ENCODE measurements around the gene DYNC1I2. TPM values are rescaled to one million over a fixed set of nuclear protein-coding genes. Genes with fewer than 3 reads are reported as not detected.

The DYNC1I2 gene
- total RNA-seq, 1 experiment from 2014 or later, result 72.8 TPM

DNA sequence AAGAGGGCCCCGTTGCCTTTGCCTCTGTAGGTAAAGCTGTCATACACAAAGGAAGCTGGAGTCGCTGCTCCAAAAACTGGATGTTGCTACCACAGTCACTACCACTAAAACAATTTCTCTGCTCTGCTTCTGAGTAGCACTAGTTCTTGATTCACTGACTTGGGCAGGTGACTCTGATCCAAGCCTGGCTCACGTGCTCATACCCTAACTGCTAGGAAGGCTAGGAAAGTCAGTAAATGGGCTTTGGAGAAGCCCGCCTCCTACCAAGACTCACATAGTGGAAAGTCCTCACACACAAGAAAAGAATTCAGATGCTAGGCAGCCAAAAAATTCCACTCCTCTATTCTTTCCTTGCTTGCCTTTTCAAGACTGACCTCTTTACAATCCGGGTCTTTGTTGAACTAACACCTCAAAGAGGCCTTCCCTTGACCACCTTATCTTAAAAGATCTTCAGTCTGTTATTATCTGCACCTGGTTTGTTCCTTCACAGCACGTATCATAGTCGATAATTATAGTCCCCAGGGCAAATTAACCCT, 11.4 kb upstream of the DYNC1I2 start:
- in situ Hi-C loops (cut with HindIII; ENCODE audit: low pct_unique_long_range_greater_than_20kb, low sequenced_read_pairs), result no loop called here

DNA sequence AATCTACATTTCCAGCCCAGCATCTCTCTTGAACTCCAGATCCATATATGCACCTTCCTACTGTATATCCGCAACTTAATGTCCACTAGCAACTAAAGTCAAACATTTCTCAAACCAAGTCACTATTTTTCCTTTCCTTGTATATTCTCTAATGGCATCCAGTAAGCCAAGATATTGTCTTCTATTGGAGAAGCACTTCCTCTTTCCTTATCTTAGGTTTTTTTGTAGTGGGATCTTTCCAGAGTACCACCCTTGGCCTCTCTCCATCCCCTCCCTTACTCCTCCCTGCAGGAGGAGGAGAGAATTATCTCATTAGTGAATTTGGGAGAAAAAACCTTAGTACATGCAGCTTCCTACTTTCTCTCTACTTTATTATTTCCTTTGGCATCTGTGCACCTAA, 8.7 kb upstream of the DYNC1I2 start:
- ChIA-PET CTCF (no interaction called here), POLR2A (no interaction called here)
- H3K27ac ChIP-seq (ENCODE audit: low read length), result no peak overlapping the region
- DNase-seq (ENCODE audit: low read depth, low spot score), result no peak
- intact Hi-C loops (cut with micrococcal nuclease; ENCODE audit: unreplicated experiment) (no loop called here), in situ Hi-C loops (cut with HindIII; ENCODE audit: low pct_unique_long_range_greater_than_20kb, low sequenced_read_pairs) (no loop called here)
- no peaks in the 10 kb centered on the region for H3K9me3 ChIP-seq (ENCODE audit: control insufficient read depth, insufficient read depth, low read depth, low read length)
- H3K27me3 ChIP-seq (ENCODE audit: control insufficient read depth, insufficient read depth, low read length), result peaks cover 7% of the 10 kb centered on the region; the same call in 1 of the 2 replicates
- no peak overlapping the region for H3K4me3 ChIP-seq (ENCODE audit: low read depth in 2 of 2, low read length in 2 of 2)
- no peak for ATAC-seq
- no peaks in the 10 kb centered on the region for H3K4me1 ChIP-seq (ENCODE audit: control insufficient read depth, insufficient read depth, low read length)
- H3K36me3 ChIP-seq (ENCODE audit: control insufficient read depth, insufficient read depth, low read length), result no peaks in the 10 kb centered on the region
- no peak for TF ChIP-seq POLR2AphosphoS5 (IDR thresholded peaks at IDR 0.05; ENCODE audit: low read depth, low read length)
- TF ChIP-seq TCF7L2 (IDR thresholded peaks at IDR 0.05; ENCODE audit: low read depth, low read length), result no peak
- TF ChIP-seq, protein P1, sequence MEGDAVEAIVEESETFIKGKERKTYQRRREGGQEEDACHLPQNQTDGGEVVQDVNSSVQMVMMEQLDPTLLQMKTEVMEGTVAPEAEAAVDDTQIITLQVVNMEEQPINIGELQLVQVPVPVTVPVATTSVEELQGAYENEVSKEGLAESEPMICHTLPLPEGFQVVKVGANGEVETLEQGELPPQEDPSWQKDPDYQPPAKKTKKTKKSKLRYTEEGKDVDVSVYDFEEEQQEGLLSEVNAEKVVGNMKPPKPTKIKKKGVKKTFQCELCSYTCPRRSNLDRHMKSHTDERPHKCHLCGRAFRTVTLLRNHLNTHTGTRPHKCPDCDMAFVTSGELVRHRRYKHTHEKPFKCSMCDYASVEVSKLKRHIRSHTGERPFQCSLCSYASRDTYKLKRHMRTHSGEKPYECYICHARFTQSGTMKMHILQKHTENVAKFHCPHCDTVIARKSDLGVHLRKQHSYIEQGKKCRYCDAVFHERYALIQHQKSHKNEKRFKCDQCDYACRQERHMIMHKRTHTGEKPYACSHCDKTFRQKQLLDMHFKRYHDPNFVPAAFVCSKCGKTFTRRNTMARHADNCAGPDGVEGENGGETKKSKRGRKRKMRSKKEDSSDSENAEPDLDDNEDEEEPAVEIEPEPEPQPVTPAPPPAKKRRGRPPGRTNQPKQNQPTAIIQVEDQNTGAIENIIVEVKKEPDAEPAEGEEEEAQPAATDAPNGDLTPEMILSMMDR (IDR thresholded peaks at IDR 0.05), result no peak
- no peak for TF ChIP-seq SIN3A (IDR thresholded peaks at IDR 0.05; ENCODE audit: borderline replicate concordance, insufficient read depth, low read depth, low read length)
- TF ChIP-seq, protein P2, sequence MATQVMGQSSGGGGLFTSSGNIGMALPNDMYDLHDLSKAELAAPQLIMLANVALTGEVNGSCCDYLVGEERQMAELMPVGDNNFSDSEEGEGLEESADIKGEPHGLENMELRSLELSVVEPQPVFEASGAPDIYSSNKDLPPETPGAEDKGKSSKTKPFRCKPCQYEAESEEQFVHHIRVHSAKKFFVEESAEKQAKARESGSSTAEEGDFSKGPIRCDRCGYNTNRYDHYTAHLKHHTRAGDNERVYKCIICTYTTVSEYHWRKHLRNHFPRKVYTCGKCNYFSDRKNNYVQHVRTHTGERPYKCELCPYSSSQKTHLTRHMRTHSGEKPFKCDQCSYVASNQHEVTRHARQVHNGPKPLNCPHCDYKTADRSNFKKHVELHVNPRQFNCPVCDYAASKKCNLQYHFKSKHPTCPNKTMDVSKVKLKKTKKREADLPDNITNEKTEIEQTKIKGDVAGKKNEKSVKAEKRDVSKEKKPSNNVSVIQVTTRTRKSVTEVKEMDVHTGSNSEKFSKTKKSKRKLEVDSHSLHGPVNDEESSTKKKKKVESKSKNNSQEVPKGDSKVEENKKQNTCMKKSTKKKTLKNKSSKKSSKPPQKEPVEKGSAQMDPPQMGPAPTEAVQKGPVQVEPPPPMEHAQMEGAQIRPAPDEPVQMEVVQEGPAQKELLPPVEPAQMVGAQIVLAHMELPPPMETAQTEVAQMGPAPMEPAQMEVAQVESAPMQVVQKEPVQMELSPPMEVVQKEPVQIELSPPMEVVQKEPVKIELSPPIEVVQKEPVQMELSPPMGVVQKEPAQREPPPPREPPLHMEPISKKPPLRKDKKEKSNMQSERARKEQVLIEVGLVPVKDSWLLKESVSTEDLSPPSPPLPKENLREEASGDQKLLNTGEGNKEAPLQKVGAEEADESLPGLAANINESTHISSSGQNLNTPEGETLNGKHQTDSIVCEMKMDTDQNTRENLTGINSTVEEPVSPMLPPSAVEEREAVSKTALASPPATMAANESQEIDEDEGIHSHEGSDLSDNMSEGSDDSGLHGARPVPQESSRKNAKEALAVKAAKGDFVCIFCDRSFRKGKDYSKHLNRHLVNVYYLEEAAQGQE (IDR thresholded peaks at IDR 0.05; ENCODE audit: insufficient read depth in 1 of 2, low read depth in 2 of 2, low read length in 1 of 2), result no peak
- no TSS peak for BruUV-seq (replicated peaks)

More for the DNA sequence above, 11.4 kb upstream of the DYNC1I2 start:
- intact Hi-C loops (cut with micrococcal nuclease; ENCODE audit: unreplicated experiment), result no loop called here
- no peaks in the 10 kb centered on the region for H3K36me3 ChIP-seq (ENCODE audit: control insufficient read depth, insufficient read depth, low read length)
- no peak overlapping the region for H3K27ac ChIP-seq (ENCODE audit: low read length)
- ChIA-PET CTCF (no interaction called here), POLR2A (no interaction called here)
- no peak overlapping the region for H3K4me3 ChIP-seq (ENCODE audit: low read depth in 2 of 2, low read length in 2 of 2)
- no peaks in the 10 kb centered on the region for H3K4me1 ChIP-seq (ENCODE audit: control insufficient read depth, insufficient read depth, low read length)
- H3K9me3 ChIP-seq (ENCODE audit: control insufficient read depth, insufficient read depth, low read depth, low read length), result no peaks in the 10 kb centered on the region
- no TSS peak for BruUV-seq (replicated peaks)
- DNase-seq (ENCODE audit: low read depth, low spot score), result no peak
- ATAC-seq, result no peak
- TF ChIP-seq, protein P2 (IDR thresholded peaks at IDR 0.05; ENCODE audit: insufficient read depth in 1 of 2, low read depth in 2 of 2, low read length in 1 of 2), result no peak
- TF ChIP-seq TCF7L2 (IDR thresholded peaks at IDR 0.05; ENCODE audit: low read depth, low read length), result no peak
- no peak for TF ChIP-seq SIN3A (IDR thresholded peaks at IDR 0.05; ENCODE audit: borderline replicate concordance, insufficient read depth, low read depth, low read length)
- H3K27me3 ChIP-seq (ENCODE audit: control insufficient read depth, insufficient read depth, low read length), result peaks cover 9% of the 10 kb centered on the region

Measured in Panc1 (cell line).